HCT116 (cell line): ENCODE data around the gene ZEB2. TPM values are rescaled to one million over a fixed set of nuclear protein-coding genes. Genes with fewer than 3 reads are reported as not detected.

Experiments
- ATAC-seq: fragments of 200-7000 bp; cut with Tn5 transposase; 2 replicates; pipeline ENCODE4 v1.9.1; 2020; ENCODE audit warnings: mild to moderate bottlenecking, moderate library complexity
- BruUV-seq: library from RNA; stranded (reverse); fragments of 400-500 nt; replicated peaks from 2 replicates; lab custom pipeline; 2021; lab: Mats Ljungman, UMichigan
- CTCF ChIA-PET: fragments of 300-600 bp; sonication (Branson Sonifier 250); formaldehyde crosslinking; loops from one replicate; lab custom pipeline; 2021; ENCODE audit warnings: antibody characterized with exemption; lab: Charles Lee
- POLR2A ChIA-PET: fragments of 300-600, 350-600 bp; sonication (Branson Sonifier 250); formaldehyde crosslinking; loops from one replicate; lab custom pipeline; 2021; ENCODE audit warnings: antibody characterized with exemption; lab: Charles Lee
- RAD21 ChIA-PET, 2 experiments: fragments of 300-600 bp; sonication (Branson Sonifier 250); formaldehyde crosslinking; loops; one replicate each; lab custom pipeline; 2023; ENCODE audit warnings: low total read pairs in 2 of 2; ENCODE audit not compliant: uncharacterized antibody in 2 of 2, unreplicated experiment in 2 of 2, low non-redundant PET in 1 of 2; lab: Charles Lee
- DNase-seq: peaks from one replicate; pipeline ENCODE4 v3.0.0-alpha.2; 2010; ENCODE audit warnings: low read depth, low spot score
- H2AFZ ChIP-seq: fragments of 200-600 bp; shearing (Covaris generic), sonication (generic); 2 replicates; pipeline ENCODE4 v1.6.1; 2017; ENCODE audit warnings: low read depth, mixed run types, mixed read lengths, antibody characterized with exemption, low read length; ENCODE audit not compliant: poor library complexity, severe bottlenecking
- H3K27ac ChIP-seq: 2 replicates; pipeline ENCODE4 v1.5.1; 2012; ENCODE audit warnings: low read depth, low read length
- H3K27me3 ChIP-seq: fragments of 200-600 bp; sonication (generic); 2 replicates; pipeline ENCODE4 v1.6.1; 2016; ENCODE audit warnings: mixed run types, low read length, mixed read lengths; ENCODE audit not compliant: insufficient read depth
- H3K36me3 ChIP-seq, 2 experiments: fragments of 200-500 bp in 1 of 2; fragments of 200-600 bp in 1 of 2; sonication (Bioruptor generic) in 1 of 2; sonication (generic) in 1 of 2; 2 replicates each; pipeline versions ENCODE4 v1.5.1 to v1.6.1; 2014 to 2016; ENCODE audit warnings: low read length in 2 of 2, inconsistent platforms in 1 of 2, mixed read lengths in 1 of 2, mixed run types in 1 of 2; ENCODE audit not compliant: insufficient read depth in 2 of 2, control insufficient read depth in 1 of 2
- H3K4me1 ChIP-seq, 2 experiments: fragments of 200-600 bp in 1 of 2; sonication (generic) in 1 of 2; 2 replicates each; pipeline versions ENCODE4 v1.5.1 to v1.6.1; 2012 to 2017; ENCODE audit warnings: low read length in 2 of 2, inconsistent platforms in 1 of 2, mild to moderate bottlenecking in 1 of 2, mixed read lengths in 1 of 2, mixed run types in 1 of 2, moderate library complexity in 1 of 2; ENCODE audit not compliant: insufficient read depth in 2 of 2, control insufficient read depth in 1 of 2
- H3K4me2 ChIP-seq: fragments of 200-600 bp; sonication (generic); 2 replicates; pipeline ENCODE4 v1.6.1; 2017; ENCODE audit warnings: mixed run types, low read length, mixed read lengths
- H3K4me3 ChIP-seq, 2 experiments: fragments of 200-600 bp in 1 of 2; sonication (generic) in 1 of 2; replicated peaks in 1 of 2; 2 replicates each; pipeline ENCODE4 v1.5.1; 2011 to 2016; ENCODE audit warnings: low read length in 2 of 2, control low read depth in 1 of 2, low read depth in 1 of 2, mild to moderate bottlenecking in 1 of 2, mixed read lengths in 1 of 2, mixed run types in 1 of 2
- H3K79me2 ChIP-seq: fragments of 200-600 bp; sonication (generic); 2 replicates; pipeline ENCODE4 v1.6.1; 2017; ENCODE audit warnings: mild to moderate bottlenecking, mixed run types, low read length, moderate library complexity, mixed read lengths; ENCODE audit not compliant: insufficient read depth
- H3K9ac ChIP-seq: fragments of 200-600 bp; sonication (generic); 2 replicates; pipeline ENCODE4 v1.6.1; 2016; ENCODE audit warnings: low read length, mixed read lengths
- H3K9me2 ChIP-seq: fragments of 200-600 bp; sonication (generic), shearing (Covaris generic); 2 replicates; pipeline ENCODE4 v1.6.1; 2017; ENCODE audit warnings: mixed run types, mild to moderate bottlenecking, moderate library complexity; ENCODE audit not compliant: insufficient read depth
- H3K9me3 ChIP-seq, 2 experiments: fragments of 200-500 bp in 1 of 2; fragments of 200-600 bp in 1 of 2; sonication (Bioruptor generic) in 1 of 2; sonication (generic) in 1 of 2; 2 replicates each; pipeline ENCODE4 v1.6.1; 2014 to 2017; ENCODE audit warnings: low read length in 2 of 2, mixed read lengths in 2 of 2, inconsistent platforms in 1 of 2, low read depth in 1 of 2, mild to moderate bottlenecking in 1 of 2, mixed run types in 1 of 2, moderate library complexity in 1 of 2; ENCODE audit not compliant: control insufficient read depth in 1 of 2, insufficient read depth in 1 of 2
- H4K20me1 ChIP-seq: fragments of 200-600 bp; sonication (generic), shearing (Covaris generic); 2 replicates; pipeline ENCODE4 v1.6.1; 2017; ENCODE audit warnings: mixed run types, mild to moderate bottlenecking, moderate library complexity; ENCODE audit not compliant: insufficient read depth
- EZH2 ChIP-seq: fragments of 200-600 bp; sonication (generic); IDR thresholded peaks from 2 replicates; pipeline ENCODE4 v1.6.1; 2017; ENCODE audit warnings: antibody characterized with exemption, mixed run types
- EZH2phosphoT487 ChIP-seq: fragments of 200-600 bp; IDR thresholded peaks from 2 replicates; pipeline ENCODE4 v1.6.1; 2018; ENCODE audit warnings: antibody characterized with exemption, borderline replicate concordance
- FOSL1 ChIP-seq: IDR thresholded peaks from 2 replicates; pipeline ENCODE4 v1.6.1; 2012; ENCODE audit warnings: low read depth
- SIN3A ChIP-seq: IDR thresholded peaks from 2 replicates; pipeline ENCODE4 v1.6.1; 2012; ENCODE audit warnings: low read depth
- SP1 ChIP-seq: IDR thresholded peaks from 2 replicates; pipeline ENCODE4 v1.6.1; 2012; ENCODE audit warnings: low read depth
- TCF7L2 ChIP-seq: IDR thresholded peaks from 2 replicates; pipeline ENCODE4 v1.7.0; 2011; ENCODE audit warnings: borderline replicate concordance, inconsistent platforms; ENCODE audit not compliant: insufficient read depth, insufficient read length; ENCODE audit errors: extremely low read depth
- ZFX ChIP-seq: fragments of 450-650 bp; IDR thresholded peaks from 2 replicates; pipeline ENCODE4 v1.6.1; 2017
- intact Hi-C: fragments of 100-400 bp; cut with micrococcal nuclease; formaldehyde crosslinking; loops from 2 replicates; pipeline ENCODE4 v1.10.0; 2022
- total RNA-seq: library from RNA; stranded (reverse); gene quantifications from one replicate; pipeline ENCODE4 v1.2.1, GENCODE V29; 2021; ENCODE audit not compliant: unreplicated experiment

Gene ZEB2
- total RNA-seq, 1 experiment from 2014 or later, result 0.81 TPM

DNA sequence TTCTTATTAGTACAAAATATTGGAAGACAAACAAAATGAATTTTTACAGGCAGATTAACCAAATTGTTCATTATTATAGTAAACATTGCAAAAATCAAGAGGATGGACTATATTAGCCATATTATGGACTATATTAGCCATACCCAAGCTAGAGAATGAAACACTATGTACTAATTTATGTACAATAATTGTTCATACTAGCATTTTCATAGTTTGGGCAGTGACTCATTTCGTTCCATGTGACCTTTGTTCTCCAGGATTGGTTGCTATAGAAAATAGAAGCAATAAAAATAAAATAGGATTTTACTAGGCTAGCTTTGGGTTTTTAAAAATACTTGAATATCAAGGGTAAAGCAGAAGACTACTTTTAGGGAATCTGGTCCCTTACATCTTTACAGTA lies 176.8 kb downstream of the ZEB2 start:
- H3K4me2 ChIP-seq, result no peak overlapping the region

GRCh38 chr2:144341538-144341937 lies 178.4 kb downstream of the ZEB2 start:
- H3K79me2 ChIP-seq, result no peaks in the 10 kb centered on the region
- TF ChIP-seq ZFX (no peak), FOSL1 (peak; percentile 18; the same call in 1 of the 2 replicates), SP1 (0 out of 2 replicates have a peak, but pooled peaks have one; percentile 13), TCF7L2 (peak; percentile 30)
- ChIA-PET POLR2A (no interaction called here), RAD21 (no interaction called here), CTCF (no interaction called here)
- BruUV-seq, result no TSS peak
- no peaks in the 10 kb centered on the region for H3K9me3 ChIP-seq
- no peaks in the 10 kb centered on the region for H3K27me3 ChIP-seq
- H3K9me2 ChIP-seq, result no peaks in the 10 kb centered on the region
- peaks cover 0 to 3% of the 10 kb centered on the region in 2 experiments; a peak in 1 of 4 replicates for H3K4me1 ChIP-seq
- H3K36me3 ChIP-seq, result no peaks in the 10 kb centered on the region
- H4K20me1 ChIP-seq, result no peaks in the 10 kb centered on the region
- no peak overlapping the region for H3K4me3 ChIP-seq
- H2AFZ ChIP-seq, result no peak overlapping the region
- H3K27ac ChIP-seq, result no peak overlapping the region
- ATAC-seq, result no peak
- H3K9ac ChIP-seq, result no peak overlapping the region
- H3K4me2 ChIP-seq, result no peak overlapping the region
- no peak for DNase-seq
- intact Hi-C loops, result no loop called here

More for the DNA sequence above, 176.8 kb downstream of the ZEB2 start:
- Histone ChIP-seq H3K79me2 (no peaks in the 10 kb centered on the region), H4K20me1 (no peaks in the 10 kb centered on the region), H3K27ac (no peak overlapping the region), H3K4me3 (no peak overlapping the region), H3K9me3 (no peaks in the 10 kb centered on the region), H3K9me2 (no peaks in the 10 kb centered on the region), H3K9ac (no peak overlapping the region), H3K4me1 (peaks cover 0 to 3% of the 10 kb centered on the region in 2 experiments; a peak in 1 of 4 replicates), H2AFZ (no peak overlapping the region), H3K36me3 (no peaks in the 10 kb centered on the region), H3K27me3 (no peaks in the 10 kb centered on the region)
- POLR2A ChIA-PET, result no interaction called here
- no peak for DNase-seq
- RAD21 ChIA-PET, result interaction anchor here in 1 of 2 experiments (0.6 kb wide), 1 partner anchor 72 kb away, joined by 4 read pairs; no protein-coding TSS in a partner anchor
- TF ChIP-seq SIN3A (no peak), EZH2 (no peak), EZH2phosphoT487 (no peak)
- BruUV-seq, result no TSS peak
- ATAC-seq, result no peak
- intact Hi-C loops, result no loop called here
- CTCF ChIA-PET, result no interaction called here
